KG1 (cell line): Measurements from ENCODE around the gene POLR2I.
"Not testable (repeated sequence)": the region's sequence is repeated elsewhere in the genome, so short reads cannot be mapped to it uniquely, and the experiment has no call there.

Source experiments
- DNase-seq: peaks from one replicate; lab custom pipeline; 2025; lab: John Stamatoyannopoulos, UW

POLR2I gene

DNA sequence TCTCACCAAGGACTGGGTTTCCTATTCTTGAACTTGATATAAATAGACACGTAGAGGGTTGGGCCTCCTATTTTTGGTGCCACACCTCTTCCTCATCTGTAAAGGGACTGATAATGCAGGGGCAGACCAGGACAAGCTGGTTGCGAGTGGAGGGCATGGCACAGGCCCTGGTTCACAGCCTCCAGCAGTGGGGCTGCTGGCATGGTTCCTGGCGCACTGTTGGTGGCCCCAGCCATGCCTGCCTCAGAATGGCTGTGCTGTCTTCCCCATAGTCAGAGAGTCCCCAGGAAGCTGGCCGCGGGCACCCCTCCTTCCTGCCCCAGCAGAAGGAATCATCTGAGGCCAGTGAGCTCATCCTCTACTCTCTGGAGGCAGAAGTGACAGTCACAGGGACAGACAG is 14.2 kb downstream of the POLR2I start:
- DNase-seq, result no peak

DNA sequence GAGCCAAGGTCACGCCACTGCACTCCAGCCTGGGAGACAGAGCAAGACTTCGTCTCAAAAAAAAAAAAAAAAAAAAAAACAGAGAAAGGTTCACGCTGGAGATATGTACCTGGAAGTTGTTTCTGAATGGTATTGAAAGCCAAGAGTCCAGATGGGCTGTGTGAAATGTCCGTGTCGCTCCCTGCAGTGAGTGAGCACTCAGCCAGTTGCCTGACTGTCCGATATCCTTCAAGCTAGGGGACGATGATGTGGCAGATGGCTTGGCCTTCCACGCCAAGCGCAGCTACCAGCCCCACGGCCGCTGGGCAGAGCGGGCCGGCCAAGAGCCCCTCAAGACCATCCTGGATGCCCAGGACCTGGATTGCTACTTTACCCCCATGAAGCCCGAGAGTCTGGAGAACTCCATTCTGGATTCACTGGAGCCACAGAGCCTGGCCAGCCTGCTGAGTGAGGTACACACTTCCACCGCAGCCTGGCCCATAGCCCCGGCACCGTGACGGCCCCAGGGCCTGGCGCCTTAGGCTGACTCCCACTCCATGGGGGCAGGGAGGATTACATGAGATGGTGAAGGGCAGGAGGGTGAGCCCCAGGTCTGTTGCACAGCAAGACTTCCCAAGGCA is 15.4 kb downstream of the POLR2I start:
- no peak for DNase-seq

DNA sequence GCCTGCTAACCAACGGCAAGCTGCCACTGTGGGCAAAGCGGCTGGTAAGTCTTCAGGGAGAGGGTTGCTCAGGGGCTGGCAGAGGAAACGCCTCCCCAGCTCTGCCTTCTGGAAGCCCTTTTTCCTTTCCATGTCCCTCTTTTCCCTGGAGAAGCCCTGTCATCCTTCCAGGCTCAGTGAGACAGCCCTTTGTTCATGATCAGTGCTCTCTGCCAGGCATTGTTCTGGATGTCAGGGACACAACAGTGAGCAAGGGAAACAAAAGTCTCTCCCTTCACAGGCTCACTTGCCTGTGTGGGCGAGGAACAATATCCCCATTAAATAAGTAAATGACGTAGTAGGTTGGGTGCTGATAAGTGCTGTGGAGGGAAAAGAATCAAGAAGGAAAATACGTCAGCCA is 17.6 kb downstream of the POLR2I start:
- no peak for DNase-seq

DNA sequence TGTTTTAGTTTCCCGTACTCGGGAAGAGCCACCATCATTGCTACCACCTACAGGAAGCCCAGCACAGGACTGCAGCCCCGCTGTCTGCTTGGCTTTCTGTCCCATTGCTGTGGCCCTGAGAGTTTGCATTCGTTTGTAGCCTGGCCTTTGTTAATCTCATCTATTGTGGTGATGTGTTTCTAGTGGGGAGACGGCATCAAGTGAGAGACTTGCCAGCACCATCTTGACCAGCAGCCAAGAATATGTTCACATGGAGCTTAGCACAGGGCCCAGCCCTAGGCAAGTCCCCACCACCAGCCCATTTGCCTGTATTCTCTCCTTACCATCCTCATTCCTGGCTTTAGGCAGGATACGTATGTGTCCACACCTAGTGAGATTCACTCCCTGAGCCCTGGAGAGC is 21.0 kb downstream of the POLR2I start:
- no peak for DNase-seq

DNA sequence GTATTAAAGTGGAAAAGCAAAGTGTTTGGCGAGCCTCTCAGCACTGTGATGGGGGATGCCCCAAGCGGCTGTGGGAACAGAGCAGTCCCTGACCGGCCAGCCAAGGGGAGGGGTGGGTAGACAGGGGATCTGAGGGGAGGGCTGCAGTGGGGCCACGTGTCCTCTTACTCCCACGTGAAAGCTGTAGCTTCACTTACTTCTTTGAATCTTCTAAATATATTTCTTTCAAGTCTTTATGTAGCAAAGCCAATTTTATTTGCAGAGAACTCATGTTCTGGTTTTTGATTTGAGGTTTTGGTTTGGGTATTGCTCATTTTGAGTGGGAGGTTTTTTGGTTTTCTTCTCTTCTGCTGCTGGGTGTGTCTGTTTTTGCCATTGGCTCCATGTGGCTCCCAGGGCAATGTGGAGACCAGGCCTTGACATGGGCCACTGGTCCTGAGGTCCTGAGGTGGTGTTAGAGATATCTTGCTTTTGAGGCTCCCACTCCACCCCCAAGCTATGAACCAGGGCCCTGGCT is 21.5 kb downstream of the POLR2I start:
- no peak for DNase-seq

DNA sequence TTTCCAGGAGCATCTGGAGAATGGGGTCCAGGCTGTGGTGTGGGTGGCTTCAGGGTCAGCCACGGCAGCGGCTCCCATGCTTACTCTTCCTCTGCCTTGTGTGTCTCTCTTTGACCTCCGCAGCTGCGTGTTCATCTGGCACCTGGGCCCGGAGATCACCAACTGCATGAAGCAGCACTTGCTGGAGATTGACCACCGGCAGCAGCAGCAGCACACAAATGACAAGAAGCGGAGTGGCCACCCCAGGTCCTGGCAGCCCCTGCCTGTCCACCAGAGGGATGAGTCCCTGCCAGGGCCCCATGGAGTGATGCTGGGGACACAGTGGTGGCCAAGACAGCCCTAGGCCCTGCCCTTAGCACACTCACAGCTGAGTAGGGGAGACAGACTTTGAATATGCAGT is 22.1 kb downstream of the POLR2I start:
- no peak for DNase-seq

DNA sequence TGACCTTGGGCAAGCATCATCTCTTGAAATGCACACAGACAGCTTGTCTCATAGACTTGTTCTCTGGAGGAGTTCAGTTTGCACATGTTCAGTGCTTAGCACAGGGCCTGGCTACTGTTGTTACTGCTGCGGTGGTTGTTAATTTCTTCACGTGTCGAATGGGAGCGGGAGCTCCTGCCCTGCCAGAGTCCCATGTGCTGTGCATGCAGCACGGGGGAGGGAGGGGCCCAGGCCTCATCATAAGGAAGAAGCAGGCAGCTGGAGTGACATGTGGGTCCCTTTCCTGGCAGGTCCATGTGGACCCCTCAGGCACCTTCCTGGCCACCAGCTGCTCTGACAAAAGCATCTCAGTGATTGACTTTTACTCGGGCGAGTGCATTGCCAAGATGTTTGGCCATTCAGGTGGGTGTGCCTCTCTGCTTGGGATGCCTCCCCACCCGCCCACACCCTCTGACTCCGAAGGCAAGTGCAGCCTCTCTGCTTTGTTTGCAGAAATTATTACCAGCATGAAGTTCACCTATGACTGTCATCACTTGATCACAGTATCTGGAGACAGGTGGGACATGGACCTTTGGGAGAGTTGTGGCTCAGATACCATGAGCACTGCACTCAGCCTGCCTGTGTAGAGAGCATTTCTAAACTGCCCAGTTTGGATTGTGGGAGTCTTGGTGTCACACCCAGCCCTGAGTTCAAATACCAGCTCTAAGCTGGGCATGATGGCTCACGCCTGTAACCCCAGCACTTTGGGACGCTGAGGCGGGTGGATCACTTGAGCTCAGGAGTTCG is 23.6 kb downstream of the POLR2I start:
- no peak for DNase-seq

DNA sequence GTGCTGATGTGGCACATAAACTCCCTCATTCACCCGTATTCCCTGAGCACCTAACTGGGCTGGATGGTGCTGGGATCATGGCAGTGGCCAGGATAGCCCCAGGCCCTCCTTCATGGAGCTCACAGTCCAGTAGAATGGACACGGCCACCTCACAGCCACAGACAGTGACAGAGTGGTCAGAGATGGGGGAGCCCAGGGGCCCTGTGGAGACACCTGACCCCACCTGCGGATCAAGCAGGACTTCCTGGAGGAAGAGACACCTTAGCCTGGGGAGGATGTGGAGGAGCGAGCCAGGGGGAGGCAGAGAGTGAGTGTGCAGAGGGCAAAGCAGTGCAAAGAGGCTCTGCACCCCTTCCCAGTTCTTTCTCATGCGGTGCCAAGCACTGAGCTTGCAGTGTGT is 24.8 kb downstream of the POLR2I start:
- no peak for DNase-seq

DNA sequence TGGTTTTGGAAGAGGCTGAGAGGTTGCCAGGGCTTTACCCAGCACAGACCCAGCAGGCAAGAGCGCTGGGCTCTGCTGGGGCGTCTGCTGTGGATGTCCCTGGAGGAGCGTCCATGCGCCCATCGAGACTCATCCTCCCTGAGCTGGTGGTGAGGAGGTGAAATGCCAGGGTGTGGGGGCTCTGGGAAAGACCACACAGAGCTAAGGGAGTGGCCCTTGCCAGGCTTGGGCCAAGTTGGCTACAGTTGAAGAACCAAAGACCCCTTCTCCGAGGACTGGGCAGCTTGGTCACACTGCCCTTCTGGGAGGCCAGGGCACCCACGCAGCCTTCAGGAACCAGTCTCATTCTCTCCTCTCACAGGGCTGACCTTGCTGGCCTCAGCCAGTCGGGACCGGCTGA is 28.3 kb downstream of the POLR2I start:
- no peak for DNase-seq

DNA sequence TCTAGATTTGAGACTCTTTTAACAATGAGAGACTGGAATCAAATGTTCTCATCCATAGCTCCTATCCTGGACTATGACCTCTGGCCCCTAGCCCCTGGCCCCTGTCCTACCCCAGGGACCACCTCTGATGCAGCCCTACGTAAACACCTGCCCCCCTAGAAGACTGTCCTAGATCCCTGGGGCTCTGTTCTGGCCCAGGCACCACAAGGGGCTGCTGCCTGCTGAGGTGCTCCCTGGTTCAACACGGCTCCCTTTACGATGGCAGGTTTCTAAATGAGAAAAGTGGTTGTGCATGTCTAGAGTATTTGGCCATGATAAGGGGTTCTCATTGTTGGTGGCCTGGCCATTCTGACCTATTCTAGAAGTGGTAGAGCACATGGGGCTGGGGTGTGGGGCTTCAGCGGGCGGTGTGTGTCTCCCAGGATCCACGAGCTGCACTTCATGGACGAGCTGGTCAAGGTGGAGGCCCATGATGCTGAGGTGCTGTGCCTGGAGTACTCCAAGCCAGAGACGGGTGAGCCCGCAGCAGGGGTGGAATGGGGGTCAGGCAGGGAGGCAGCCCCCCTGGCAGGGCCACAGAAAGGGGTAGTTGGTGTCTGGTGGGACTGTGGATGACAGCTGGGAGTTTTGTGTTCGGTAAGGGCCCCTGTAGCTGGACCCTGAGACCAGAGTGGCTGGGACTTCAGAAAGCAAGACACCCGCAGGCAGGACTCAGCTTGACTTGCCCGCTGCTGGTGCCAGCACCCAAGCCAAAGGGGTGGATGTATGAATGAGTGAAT is 30.3 kb downstream of the POLR2I start:
- DNase-seq, result no peak

DNA sequence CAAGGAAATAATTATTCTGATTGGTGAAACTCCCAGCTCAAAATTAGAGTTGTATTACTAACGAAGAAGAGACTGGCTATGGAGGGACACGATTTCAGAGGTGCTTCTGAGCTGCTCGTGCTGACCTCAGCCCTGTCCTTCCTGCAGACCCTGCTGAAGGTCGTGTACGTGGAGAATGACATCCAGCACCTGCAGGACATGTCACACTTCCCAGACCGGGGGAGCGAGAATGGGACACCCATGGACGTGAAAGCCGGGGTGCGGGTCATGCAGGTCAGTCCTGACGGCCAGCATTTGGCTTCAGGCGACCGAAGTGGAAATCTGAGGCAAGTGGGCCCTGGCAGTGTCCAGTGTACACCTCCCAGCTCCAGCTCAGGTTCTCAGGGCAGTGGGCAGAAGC is 31.8 kb downstream of the POLR2I start:
- no peak for DNase-seq

DNA sequence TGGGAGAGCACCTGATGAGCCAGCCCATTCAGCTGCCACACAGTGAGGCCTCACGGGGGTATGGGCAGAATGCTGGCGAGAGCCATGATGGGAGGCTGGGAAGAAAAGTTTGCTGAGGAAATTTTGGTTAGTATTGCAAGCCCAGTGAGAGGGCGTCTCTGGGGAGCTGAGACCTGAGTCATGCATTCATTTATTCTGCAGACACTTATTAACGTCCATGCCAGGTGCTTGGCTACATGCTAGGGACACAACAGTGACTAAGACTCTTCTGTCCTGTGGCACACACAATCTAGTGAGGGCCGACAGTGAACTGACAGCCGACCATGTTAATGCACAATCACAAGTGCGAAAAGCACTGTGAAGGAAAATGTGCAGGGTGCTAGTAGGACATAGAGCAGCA is 32.8 kb downstream of the POLR2I start:
- no peak for DNase-seq

DNA sequence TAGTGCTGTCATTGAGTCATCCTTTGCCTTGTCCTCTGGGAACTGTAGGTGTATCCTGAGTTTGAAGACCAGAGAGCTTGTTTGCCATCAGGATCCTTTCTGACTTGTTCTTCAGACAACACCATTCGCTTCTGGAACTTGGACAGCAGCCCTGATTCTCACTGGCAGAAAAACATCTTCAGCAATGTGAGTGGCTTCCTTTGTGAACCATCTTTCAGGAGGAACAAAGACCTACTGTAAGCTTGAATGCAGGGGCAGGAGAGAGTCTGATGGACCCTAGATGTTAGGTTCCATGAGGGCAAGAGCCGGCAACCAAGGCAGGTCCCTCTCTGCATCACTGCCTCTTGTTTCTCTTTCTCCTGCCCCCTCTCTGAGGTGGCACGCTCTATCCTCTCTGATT is 33.3 kb downstream of the POLR2I start:
- no peak for DNase-seq

DNA sequence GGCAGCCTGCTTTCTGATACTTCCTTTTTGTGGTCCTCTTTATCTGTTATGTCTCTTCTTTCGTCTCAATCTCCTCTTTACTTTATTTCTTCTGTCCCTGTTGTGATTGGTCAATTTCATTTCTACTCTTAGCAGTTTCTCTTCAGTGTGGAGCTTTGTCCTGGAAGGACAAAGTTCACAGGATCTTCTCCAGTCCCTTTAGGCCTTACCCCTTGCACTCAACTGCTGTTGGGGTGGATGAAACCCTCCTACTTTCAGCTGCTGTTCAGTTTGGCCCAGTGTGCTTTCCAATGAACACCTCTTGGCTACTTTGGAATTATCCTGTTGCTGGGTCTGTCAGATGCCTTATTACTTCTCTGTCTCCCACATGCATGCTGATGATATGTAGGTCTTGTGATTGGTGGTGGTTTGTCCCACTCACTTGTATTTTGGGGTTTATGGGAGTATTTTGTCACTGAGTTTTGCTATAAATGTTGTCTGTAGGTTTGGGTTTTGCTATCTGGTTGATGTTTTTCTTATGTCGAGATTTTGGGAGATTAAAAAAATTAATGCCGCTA is 35.2 kb downstream of the POLR2I start:
- DNase-seq, result no peak

DNA sequence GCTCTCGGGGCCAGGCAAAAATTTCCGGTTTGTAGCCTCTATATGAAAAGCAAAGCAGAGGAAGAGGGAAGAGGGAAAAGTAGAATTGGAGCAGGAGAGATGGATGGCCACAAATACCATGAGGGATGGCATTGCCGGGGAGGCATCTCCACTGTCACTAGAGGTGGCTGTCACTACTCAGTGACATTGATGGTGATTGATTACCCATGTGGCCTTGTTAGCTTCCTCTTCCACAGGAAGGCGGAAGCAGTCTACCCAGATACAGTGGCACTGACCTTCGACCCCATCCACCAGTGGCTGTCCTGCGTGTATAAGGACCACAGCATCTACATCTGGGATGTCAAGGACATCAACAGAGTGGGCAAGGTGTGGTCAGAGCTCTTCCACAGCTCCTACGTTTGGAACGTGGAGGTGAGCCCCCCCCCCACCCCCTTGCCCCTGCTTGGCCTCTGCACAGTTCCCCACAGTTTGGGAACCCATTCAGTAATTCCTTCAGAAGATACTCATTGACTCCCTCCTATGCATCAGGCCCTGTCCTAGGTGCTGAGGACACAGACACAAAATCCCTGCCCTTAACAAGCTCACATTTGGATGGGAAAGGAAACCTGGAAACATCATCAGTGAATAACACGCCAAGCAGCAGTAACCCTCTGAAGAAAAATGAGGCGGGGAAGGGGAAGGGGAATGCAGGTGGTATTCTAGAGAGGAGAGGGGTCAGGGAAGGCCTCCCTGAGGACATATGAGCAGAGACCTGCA is 41.4 kb downstream of the POLR2I start:
- no peak for DNase-seq

DNA sequence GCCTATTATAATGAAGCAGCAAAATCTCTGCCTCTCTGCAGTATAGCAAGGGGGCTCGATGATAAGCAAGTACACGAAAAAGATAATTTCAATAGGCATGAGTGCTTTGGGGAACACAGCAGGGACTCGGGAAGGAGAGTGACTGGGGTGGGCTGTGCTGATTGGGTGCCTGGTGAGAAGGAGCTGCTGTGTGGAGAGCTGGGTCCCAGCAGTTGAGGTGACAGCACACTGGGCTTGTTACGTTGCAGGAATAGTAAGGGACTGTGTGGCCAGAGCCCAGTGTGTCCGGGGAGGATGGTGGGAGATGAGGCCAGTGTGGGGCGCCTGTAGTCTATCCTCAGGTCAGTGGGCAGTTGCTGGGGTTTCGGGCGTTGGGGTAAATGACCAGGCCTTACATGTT is 42.6 kb downstream of the POLR2I start:
- no peak for DNase-seq

DNA sequence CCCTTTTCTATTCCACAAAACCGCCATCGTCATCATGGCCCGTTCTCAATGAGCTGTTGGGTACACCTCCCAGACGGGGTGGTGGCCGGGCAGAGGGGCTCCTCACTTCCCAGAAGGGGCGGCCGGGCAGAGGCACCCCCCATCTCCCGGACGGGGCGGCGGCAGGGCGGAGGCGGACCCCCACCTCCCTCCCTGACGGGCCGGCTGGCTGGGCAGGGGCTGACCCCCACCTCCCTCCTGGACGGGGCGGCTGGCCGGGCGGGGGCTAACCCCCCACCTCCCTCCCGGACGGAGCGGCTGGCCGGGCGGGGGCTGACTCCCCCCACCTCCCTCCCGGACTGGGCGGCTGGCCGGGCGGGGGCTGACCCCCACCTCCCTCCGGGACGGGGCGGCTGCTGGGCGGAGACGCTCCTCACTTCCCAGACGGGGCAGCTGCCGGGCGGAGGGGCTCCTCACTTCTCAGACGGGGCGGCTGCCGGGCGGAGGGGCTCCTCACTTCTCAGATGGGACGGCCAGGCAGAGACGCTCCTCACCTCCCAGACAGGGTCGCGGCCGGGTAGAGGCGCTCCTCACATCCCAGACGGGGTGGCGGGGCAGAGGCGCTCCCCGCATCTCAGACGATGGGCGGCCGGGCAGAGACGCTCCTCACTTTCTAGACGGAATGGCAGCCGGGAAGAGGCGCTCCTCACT is 45.7 kb downstream of the POLR2I start:
- DNase-seq, result not testable (repeated sequence)

DNA sequence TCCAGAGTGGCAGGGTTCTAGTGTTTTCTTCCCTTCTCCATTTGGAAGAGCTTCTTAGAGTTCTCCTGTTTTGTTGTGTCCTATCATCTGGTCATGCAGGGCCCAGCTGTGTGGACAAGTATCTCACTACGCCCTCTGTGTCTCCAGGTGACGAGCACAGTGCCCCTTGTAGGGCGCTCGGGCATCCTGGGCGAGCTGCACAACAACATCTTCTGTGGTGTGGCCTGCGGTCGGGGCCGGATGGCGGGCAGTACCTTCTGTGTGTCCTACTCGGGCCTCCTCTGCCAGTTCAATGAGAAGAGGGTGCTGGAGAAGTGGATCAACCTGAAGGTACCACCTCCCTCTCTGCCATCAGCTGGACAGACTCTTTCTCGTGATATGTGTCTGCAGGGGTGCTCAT is 47.0 kb downstream of the POLR2I start:
- DNase-seq, result no peak

DNA sequence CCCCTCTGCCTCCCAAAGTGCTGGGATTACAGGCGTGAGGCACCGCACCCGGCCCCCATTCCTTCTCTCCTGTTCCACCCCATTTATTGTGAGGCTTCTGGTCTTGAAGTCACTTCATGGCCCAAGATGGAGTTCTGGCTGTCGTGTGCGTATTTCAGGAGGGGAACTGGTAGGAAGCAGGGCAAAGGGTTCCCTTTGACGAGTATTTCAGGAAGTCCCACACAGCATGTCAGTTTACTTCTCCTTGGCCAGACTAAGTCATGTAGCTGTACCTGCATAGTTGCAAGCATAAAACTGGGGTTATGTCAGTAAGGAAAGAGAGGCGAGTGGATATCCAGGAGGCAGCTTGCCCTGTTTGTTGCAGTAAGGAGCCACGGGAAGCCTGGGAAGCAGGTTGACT is 49.8 kb downstream of the POLR2I start:
- DNase-seq, result no peak
